Natural killer cell treated with Interleukin-12 subunit alpha and Interleukin-12 subunit beta and Interleukin-15 and Interleukin-18, amount 100 ng/mL, for 72 hours (primary cell): Measurements from ENCODE around the gene ST3GAL3. TPM values are rescaled to one million over a fixed set of nuclear protein-coding genes. Genes with fewer than 3 reads are reported as not detected.

Experiments
- ATAC-seq, 2 donors: fragments of 150-1000 bp; cut with Tn5 transposase in 1 of 2; sonication (Bioruptor Pico), chemical (Tn5 transposase) in 1 of 2; 2 replicates each; pipeline ENCODE4 v1.10.0; 2021
- DNase-seq: peaks from one replicate; pipeline ENCODE4 v3.0.0; 2022; ENCODE audit warnings: low spot score
- H3K27ac Mint-ChIP-seq, 2 donors: 1 replicate in 1 of 2; 2 replicates in 1 of 2; pipeline ENCODE4 v1.8.0; 2022; ENCODE audit warnings: mixed read lengths in 2 of 2, mild to moderate bottlenecking in 1 of 2, moderate library complexity in 1 of 2
- H3K27me3 Mint-ChIP-seq, 2 donors: 1 replicate in 1 of 2; 2 replicates in 1 of 2; pipeline ENCODE4 v1.8.0; 2022; ENCODE audit warnings: mixed read lengths in 2 of 2
- H3K36me3 Mint-ChIP-seq: one replicate; pipeline ENCODE4 v1.8.0; 2022; ENCODE audit warnings: mixed read lengths
- H3K4me1 Mint-ChIP-seq, 2 donors: 1 replicate in 1 of 2; 2 replicates in 1 of 2; pipeline ENCODE4 v1.8.0; 2022; ENCODE audit warnings: low read depth in 2 of 2, mixed read lengths in 2 of 2, mild to moderate bottlenecking in 1 of 2
- H3K4me3 Mint-ChIP-seq: one replicate; pipeline ENCODE4 v1.8.0; 2022; ENCODE audit warnings: mixed read lengths
- H3K9me3 Mint-ChIP-seq: 2 replicates; pipeline ENCODE4 v1.8.0; 2022; ENCODE audit warnings: mixed read lengths
- total RNA-seq, 2 donors: library from RNA; stranded (reverse); gene quantifications; one replicate each; pipeline ENCODE4 v1.2.3, GENCODE V29; 2022

ST3GAL3 gene
- total RNA-seq, 2 donors from 2014 or later: 20.7 to 49.4 TPM

DNA sequence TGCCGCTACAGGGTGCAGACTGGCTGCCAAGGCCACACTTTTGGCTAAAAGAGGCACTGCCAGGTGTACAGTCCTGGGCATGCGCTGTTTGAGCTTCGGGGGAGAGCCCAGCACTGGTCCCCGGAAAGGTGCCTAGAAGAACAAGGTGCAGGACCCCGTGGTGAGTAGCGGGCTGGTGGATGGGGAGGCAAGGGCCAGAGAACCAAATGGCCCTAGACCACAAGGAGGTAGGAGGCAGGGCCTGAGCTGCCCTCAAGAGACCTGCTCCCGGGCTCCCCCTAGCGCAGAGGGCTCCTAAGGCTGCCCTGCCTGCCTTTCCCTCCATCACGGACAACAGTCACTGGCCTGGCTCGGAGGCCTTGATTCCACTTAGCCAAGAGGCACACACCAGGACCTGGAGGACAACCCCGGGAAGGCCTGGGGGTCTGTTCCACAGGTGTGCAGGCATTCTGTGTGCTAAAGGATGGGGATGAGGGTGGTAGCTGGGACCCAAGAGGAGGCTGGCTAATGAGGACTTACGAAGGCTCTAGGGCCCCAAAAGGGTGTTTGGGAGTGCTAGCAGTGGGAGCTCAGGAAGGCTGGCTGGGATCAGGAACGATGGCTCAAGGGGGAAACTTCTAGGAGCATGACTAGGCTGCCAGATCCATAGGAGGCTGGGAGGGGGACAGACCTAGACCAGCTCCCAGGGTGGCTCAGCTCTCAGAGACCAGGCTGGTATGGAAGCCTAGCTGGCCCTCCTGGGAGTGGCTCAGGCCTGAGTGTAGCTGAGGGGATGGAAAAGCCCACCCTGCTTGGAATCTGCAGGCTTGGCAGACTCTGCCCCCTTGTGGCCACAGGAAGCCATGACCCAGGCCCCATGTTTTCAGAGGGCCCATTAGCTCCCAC, 227.0 kb downstream of the ST3GAL3 start:
- ATAC-seq: peak; percentile 63
- Mint-ChIP-seq H3K9me3 (no peaks in the 10 kb centered on the region), H3K27me3 (peaks cover 9 to 20% of the 10 kb centered on the region in 2 donors), H3K36me3 (no peaks in the 10 kb centered on the region), H3K4me1 (peaks cover 0 to 15% of the 10 kb centered on the region in 2 donors), H3K4me3 (no peak overlapping the region), H3K27ac (no peak overlapping the region)
- DNase-seq: peak; percentile 67

DNA sequence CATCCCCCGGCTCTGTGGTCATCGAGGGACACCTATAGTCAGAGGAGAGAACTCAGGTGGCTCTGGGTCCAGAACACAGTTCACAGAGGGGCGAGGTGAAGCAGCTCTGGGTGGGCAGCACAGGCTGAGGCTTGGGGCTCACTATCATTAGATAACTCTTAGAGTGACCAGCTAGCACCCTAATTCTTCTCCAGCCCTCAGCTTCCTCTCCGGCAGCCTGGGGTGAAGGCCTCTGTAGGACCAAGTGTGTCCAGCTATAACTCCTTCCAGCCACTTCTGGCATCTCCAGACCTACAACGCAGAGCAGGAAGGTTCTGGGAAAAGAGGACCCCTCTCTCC, 227.6 kb downstream of the ST3GAL3 start:
- H3K27me3 Mint-ChIP-seq: peaks cover 9 to 20% of the 10 kb centered on the region in 2 donors
- no peak overlapping the region for H3K27ac Mint-ChIP-seq
- no peak for ATAC-seq
- peaks cover 0 to 17% of the 10 kb centered on the region in 2 donors for H3K4me1 Mint-ChIP-seq
- no peak overlapping the region for H3K4me3 Mint-ChIP-seq
- no peaks in the 10 kb centered on the region for H3K36me3 Mint-ChIP-seq
- no peaks in the 10 kb centered on the region for H3K9me3 Mint-ChIP-seq
- DNase-seq: no peak

DNA sequence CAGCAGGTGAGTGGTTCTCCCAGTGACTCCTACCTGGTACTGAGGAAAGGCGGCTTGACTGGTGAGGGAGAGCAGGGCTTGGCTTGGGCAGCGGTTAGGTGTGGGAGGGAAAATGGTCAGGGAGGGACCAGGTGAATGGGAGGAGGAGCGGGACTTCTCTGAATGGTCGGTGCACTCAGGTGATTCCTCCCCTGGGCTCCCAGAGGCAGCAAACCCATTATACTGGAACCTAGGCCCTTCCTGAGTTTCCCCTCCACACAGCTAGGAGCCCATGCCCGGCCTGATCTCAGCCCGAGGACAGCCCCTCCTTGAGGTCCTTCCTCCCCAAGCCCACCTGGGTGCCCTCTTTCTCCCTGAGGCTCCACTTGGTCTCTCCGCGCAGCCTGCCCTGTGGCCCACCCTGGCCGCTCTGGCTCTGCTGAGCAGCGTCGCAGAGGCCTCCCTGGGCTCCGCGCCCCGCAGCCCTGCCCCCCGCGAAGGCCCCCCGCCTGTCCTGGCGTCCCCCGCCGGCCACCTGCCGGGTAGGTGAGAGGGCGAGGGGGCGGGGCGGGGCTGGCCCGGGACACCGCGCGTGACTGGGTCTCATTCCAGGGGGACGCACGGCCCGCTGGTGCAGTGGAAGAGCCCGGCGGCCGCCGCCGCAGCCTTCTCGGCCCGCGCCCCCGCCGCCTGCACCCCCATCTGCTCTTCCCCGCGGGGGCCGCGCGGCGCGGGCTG, 228.5 kb downstream of the ST3GAL3 start:
- Mint-ChIP-seq H3K9me3 (no peaks in the 10 kb centered on the region), H3K36me3 (no peaks in the 10 kb centered on the region), H3K27ac (no peak overlapping the region), H3K27me3 (peaks cover 9 to 20% of the 10 kb centered on the region in 2 donors), H3K4me3 (no peak overlapping the region), H3K4me1 (peaks cover 0 to 20% of the 10 kb centered on the region in 2 donors)
- no peak for DNase-seq
- ATAC-seq: no peak

DNA sequence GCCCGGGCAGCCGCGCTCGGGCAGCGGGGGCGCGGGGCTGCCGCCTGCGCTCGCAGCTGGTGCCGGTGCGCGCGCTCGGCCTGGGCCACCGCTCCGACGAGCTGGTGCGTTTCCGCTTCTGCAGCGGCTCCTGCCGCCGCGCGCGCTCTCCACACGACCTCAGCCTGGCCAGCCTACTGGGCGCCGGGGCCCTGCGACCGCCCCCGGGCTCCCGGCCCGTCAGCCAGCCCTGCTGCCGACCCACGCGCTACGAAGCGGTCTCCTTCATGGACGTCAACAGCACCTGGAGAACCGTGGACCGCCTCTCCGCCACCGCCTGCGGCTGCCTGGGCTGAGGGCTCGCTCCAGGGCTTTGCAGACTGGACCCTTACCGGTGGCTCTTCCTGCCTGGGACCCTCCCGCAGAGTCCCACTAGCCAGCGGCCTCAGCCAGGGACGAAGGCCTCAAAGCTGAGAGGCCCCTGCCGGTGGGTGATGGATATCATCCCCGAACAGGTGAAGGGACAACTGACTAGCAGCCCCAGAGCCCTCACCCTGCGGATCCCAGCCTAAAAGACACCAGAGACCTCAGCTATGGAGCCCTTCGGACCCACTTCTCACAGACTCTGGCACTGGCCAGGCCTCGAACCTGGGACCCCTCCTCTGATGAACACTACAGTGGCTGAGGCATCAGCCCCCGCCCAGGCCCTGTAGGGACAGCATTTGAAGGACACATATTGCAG, 229.3 kb downstream of the ST3GAL3 start:
- Mint-ChIP-seq H3K27me3 (peaks cover 9 to 20% of the 10 kb centered on the region in 2 donors), H3K4me1 (peaks cover 0 to 20% of the 10 kb centered on the region in 2 donors), H3K9me3 (no peaks in the 10 kb centered on the region), H3K36me3 (no peaks in the 10 kb centered on the region), H3K27ac (no peak overlapping the region), H3K4me3 (peak overlapping the region; percentile 59)
- ATAC-seq (peak; percentile 48 to 49), DNase-seq (no peak)

DNA sequence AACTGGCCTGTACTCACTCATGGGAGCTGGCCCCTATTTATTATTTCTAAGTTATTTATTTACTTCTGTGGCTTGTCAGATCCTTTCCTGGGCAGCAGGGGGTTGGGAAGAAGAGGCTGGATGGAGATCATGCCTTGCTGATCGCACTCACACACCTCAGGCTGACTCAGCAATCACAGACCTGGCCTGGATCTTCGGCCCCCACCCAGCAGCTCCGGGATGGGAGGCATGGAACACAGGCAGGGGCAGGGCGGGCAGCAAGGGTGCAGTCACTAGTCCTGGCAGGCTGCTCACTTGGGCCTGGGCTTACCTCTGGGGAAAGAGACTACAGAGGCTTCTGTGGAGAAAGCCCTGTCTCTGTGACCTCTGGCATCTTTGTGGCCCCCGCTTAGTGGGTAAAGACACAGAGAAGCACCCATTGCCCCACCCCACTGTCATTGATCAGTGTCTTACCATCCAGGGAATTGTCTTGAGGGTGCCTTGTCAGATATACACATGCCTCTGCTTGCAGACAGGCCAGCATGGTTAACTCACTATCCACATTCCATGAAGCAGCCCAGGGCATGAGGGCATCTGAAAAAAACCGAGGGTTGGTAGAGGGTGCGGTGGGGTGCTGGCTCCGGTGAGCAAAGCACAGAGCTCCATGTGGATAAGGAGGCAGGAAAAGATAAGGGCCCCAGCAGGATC, 230.0 kb downstream of the ST3GAL3 start:
- H3K27me3 Mint-ChIP-seq: peaks cover 9 to 20% of the 10 kb centered on the region in 2 donors
- no peak overlapping the region for H3K27ac Mint-ChIP-seq
- H3K36me3 Mint-ChIP-seq: no peaks in the 10 kb centered on the region
- DNase-seq (peak; percentile 31), ATAC-seq (no peak)
- H3K4me1 Mint-ChIP-seq: peaks cover 0 to 20% of the 10 kb centered on the region in 2 donors
- no peaks in the 10 kb centered on the region for H3K9me3 Mint-ChIP-seq
- no peak overlapping the region for H3K4me3 Mint-ChIP-seq

DNA sequence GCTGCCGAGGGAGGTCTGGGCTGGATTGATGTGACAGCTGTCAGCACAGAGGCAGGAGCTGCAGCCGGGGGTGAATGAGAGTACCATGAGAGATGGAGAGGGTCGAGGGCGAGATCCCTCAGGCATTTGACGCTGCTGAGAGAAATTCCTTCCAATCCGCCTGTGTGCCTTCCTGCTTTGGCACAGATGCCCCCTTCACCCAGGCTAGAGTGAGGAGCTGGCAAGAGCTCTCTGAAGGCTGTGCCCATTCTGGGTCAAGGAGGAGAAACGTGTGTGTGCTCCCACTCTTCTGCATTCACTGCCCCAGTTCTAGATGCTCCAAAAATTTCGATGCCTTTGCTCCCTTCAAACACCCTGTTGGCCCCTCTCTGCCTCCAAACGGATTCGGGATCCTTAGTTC, 231.0 kb downstream of the ST3GAL3 start:
- H3K9me3 Mint-ChIP-seq: no peaks in the 10 kb centered on the region
- H3K27me3 Mint-ChIP-seq: peaks cover 0 to 11% of the 10 kb centered on the region in 2 donors
- H3K27ac Mint-ChIP-seq: no peak overlapping the region
- ATAC-seq (no peak), DNase-seq (no peak)
- no peaks in the 10 kb centered on the region for H3K36me3 Mint-ChIP-seq
- H3K4me1 Mint-ChIP-seq: peaks cover 4 to 13% of the 10 kb centered on the region in 2 donors
- H3K4me3 Mint-ChIP-seq: no peak overlapping the region

DNA sequence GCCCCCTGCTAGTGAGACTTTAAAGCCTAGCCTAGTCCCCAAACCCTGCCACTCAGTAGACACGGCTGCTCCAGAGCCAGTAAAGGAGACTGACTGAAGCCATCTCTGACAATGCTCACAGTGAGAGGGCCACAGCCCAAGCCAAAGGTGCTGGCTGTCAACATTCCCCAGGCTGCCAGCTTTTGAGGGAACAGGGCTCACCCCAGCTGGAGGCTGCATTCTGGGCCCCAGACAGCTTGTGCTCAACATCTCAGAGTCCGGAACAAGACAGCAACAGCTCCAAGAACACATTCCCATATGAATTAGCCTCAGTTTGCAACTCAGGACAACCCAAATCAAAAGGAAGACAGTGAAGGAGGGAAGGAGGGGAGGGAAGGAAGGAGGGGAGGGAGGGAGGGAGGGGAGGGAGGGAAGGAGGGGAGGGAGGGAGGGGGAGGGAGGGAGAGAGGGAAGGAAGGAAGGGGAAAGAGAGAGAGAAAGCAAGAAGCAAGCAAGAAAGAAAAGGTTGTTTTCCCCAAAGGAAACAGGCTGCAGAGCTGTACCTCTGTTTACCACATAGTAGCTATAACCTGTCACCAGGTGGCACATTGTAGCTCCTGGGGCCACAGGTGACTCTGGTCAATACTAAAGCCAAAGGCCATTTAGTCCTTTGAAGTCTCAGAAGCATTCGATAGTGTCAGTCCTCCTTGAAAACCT, 231.7 kb downstream of the ST3GAL3 start:
- H3K4me1 Mint-ChIP-seq: peaks cover 4 to 10% of the 10 kb centered on the region in 2 donors
- no peaks in the 10 kb centered on the region for H3K9me3 Mint-ChIP-seq
- DNase-seq: peak; percentile 48
- peaks cover 0 to 8% of the 10 kb centered on the region in 2 donors for H3K27me3 Mint-ChIP-seq
- no peak overlapping the region for H3K27ac Mint-ChIP-seq
- no peak overlapping the region for H3K4me3 Mint-ChIP-seq
- H3K36me3 Mint-ChIP-seq: no peaks in the 10 kb centered on the region
- ATAC-seq: no peak

DNA sequence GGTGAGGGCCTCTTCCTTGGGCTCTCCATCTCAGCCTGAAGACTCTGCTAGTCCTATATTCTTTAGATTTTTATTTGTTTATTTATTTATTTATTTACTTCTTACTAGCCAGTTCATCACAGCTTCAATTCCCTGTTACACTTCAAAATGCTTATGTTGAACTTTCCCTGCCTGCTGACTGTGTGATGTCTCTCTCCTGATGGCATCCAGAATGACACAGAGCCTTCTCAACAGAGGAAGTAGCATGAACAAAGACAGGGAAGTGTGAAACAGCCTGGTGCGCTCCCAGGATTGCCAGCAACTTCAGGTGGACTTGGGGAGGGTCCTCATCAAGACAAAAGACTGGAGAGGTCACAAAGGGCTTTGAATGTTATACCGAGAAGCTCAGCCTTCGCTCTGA, 235.1 kb downstream of the ST3GAL3 start:
- Mint-ChIP-seq H3K4me3 (no peak overlapping the region), H3K4me1 (peaks cover 17 to 23% of the 10 kb centered on the region in 2 donors), H3K36me3 (no peaks in the 10 kb centered on the region), H3K27me3 (no peaks in the 10 kb centered on the region), H3K9me3 (no peaks in the 10 kb centered on the region), H3K27ac (no peak overlapping the region)
- DNase-seq: no peak
- no peak for ATAC-seq

DNA sequence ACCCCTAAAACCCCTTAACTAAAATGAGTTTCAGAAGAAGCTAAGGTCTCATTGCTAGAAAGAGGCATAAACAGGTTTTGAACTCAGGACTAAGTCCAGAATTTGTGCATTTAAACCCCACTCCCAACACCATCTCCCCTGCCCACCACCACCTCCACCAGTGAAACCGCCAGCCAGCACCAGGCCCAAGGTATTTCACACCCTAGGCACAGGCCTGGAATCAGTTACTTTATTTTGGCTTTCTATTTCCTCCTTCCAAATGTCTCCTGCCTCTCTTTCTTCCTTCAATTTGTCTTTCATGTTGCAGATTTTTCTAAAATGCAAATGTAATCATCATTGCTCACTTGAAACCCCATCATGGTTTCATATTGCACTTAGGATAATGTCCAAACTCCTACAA, 237.5 kb downstream of the ST3GAL3 start:
- Mint-ChIP-seq H3K36me3 (no peaks in the 10 kb centered on the region), H3K9me3 (no peaks in the 10 kb centered on the region), H3K4me3 (peak overlapping the region; percentile 95), H3K27ac (peak overlapping the region in 1 of 2 donors; percentile 95), H3K4me1 (peaks cover 24 to 27% of the 10 kb centered on the region in 2 donors), H3K27me3 (no peaks in the 10 kb centered on the region)
- ATAC-seq (no peak), DNase-seq (no peak)

DNA sequence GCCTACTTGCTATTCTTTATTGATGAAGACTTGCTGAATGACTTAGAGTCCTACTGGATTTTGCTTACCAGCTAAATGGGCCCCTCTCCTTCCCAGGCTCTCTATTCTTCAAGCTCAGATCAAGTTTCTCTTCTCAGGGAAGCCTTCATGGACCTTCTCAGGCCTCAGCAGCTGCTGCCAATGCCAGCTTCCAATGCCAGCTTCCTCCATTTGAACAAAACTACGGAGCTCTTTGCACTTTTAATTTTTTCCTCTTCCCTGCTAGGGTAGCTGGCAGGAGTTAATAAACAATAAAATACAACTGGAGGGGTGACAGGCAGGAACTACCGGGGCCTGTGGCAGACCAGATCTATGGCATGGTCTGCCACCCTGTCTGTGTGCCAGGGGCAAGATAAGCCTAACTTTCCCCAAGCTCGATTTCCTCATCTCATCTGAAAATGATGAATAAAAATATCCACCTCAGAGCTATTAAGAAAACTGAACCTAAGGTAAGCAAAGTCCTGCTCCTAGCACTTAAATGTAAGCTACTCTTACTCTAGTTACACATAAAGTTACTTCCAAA, 238.4 kb downstream of the ST3GAL3 start:
- DNase-seq (no peak), ATAC-seq (no peak)
- Mint-ChIP-seq H3K27ac (peak overlapping the region; percentile 86 to 95), H3K36me3 (peaks cover 6% of the 10 kb centered on the region), H3K4me1 (peaks cover 26 to 33% of the 10 kb centered on the region in 2 donors), H3K9me3 (no peaks in the 10 kb centered on the region), H3K27me3 (no peaks in the 10 kb centered on the region), H3K4me3 (peak overlapping the region; percentile 95)

DNA sequence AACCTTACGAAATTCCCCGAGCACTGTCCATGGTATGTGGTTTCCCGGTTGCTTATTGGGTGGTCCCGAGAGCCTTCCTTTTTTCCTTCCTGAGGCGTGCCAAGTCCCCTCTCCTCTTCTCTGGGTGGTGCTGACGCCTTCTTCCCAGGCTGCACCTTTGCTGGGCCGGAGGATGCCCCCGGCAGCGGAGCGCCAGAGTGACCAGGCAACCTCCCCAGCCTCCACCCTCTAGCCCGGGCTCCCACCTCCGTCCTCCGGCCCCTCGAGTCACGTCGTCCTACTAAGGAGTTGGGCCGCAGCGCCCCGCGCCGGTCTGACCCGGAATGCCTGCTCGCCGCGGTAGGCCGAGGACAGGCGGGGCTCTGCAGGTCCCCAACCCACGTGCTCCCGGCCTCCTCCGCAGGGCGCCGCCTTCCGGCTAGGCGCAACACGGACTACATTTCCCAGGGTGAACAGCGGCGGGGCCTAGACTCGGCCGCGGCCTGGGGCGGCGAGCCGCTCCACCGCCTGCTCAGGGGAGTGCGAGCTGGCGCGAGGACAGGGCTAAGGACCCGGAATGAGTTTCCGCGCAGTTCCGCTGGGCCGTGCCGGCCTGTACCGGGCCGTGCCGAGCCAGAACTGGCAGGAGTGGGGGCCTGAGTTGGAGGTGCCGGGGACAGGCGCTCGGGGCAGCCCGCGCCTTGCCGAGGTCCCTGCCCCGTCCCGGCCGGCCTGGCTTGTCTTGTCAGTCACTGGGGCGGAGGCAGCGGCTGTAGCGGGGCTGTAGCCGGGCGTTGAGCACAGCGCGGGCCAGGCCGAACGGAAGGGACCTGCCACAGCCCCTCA, 239.1 kb downstream of the ST3GAL3 start, which contains the start of gene IPO13:
TSS of gene IPO13 (plus strand) at position 715 of the 825 bp plus-strand sequence. CDS start 651 bp downstream, outside the sequence.
- Mint-ChIP-seq H3K4me1 (peaks cover 29 to 40% of the 10 kb centered on the region in 2 donors), H3K4me3 (peak within 1 kb of the TSS; percentile 95), H3K36me3 (peaks cover 7% of the 10 kb centered on the region), H3K27ac (peak within 1 kb of the TSS; percentile 86 to 95), H3K9me3 (no peaks in the 10 kb centered on the region), H3K27me3 (no peaks in the 10 kb centered on the region)
- ATAC-seq (peak; percentile 98 to 99), DNase-seq (peak; percentile 98)
